H9 (cell line): ENCODE data around the gene MBD2. TPM values are rescaled to one million over a fixed set of nuclear protein-coding genes. Genes with fewer than 3 reads are reported as not detected.

ENCODE experiments used
- DNase-seq: peaks from one replicate; pipeline ENCODE4 v3.0.0-alpha.2; 2017
- H2AFZ ChIP-seq: one replicate; pipeline ENCODE4 v1.6.1; 2013; ENCODE audit warnings: mild to moderate bottlenecking, low read length, control low read depth, moderate library complexity
- H2AK5ac ChIP-seq: 2 replicates; pipeline ENCODE4 v1.6.1; 2013; ENCODE audit warnings: low read length, control low read depth, mixed read lengths; ENCODE audit not compliant: insufficient read length
- H2BK120ac ChIP-seq: one replicate; pipeline ENCODE4 v1.6.1; 2013; ENCODE audit warnings: low read depth, mild to moderate bottlenecking, low read length, control low read depth, inconsistent platforms; ENCODE audit not compliant: poor library complexity, severe bottlenecking
- H2BK12ac ChIP-seq: 2 replicates; pipeline ENCODE4 v1.6.1; 2013; ENCODE audit warnings: low read length, control low read depth, mixed read lengths, low read depth; ENCODE audit not compliant: insufficient read length
- H2BK15ac ChIP-seq: 2 replicates; pipeline ENCODE4 v1.6.1; 2013; ENCODE audit warnings: low read depth, low read length, control low read depth
- H2BK20ac ChIP-seq: one replicate; pipeline ENCODE4 v1.6.1; 2013; ENCODE audit warnings: low read depth, mild to moderate bottlenecking, low read length, control low read depth, inconsistent platforms; ENCODE audit not compliant: poor library complexity, severe bottlenecking
- H2BK5ac ChIP-seq: 2 replicates; pipeline ENCODE4 v1.6.1; 2013; ENCODE audit warnings: low read length, control low read depth, mixed read lengths; ENCODE audit not compliant: insufficient read length
- H3K14ac ChIP-seq: 2 replicates; pipeline ENCODE4 v1.6.1; 2013; ENCODE audit warnings: low read length, control low read depth; ENCODE audit not compliant: insufficient read depth
- H3K18ac ChIP-seq: 2 replicates; pipeline ENCODE4 v1.6.1; 2013; ENCODE audit warnings: low read depth, mild to moderate bottlenecking, mixed read lengths, low read length, control low read depth; ENCODE audit not compliant: insufficient read length
- H3K23ac ChIP-seq: 2 replicates; pipeline ENCODE4 v1.6.1; 2013; ENCODE audit warnings: low read length, control low read depth, mixed read lengths, low read depth; ENCODE audit not compliant: insufficient read length
- H3K23me2 ChIP-seq: 2 replicates; pipeline ENCODE4 v1.6.1; 2013; ENCODE audit warnings: low read depth, mild to moderate bottlenecking, mixed read lengths, low read length, control low read depth; ENCODE audit not compliant: insufficient read length, poor library complexity, severe bottlenecking
- H3K27ac ChIP-seq: 2 replicates; pipeline ENCODE4 v1.5.1; 2013; ENCODE audit warnings: low read length, control low read depth, mixed read lengths, low read depth; ENCODE audit not compliant: insufficient read length
- H3K27me3 ChIP-seq: 2 replicates; pipeline ENCODE4 v1.6.1; 2013; ENCODE audit warnings: low read length, control low read depth, inconsistent platforms; ENCODE audit not compliant: insufficient read depth
- H3K4ac ChIP-seq: 2 replicates; pipeline ENCODE4 v1.6.1; 2013; ENCODE audit warnings: low read depth, mild to moderate bottlenecking, control low read depth, inconsistent platforms, low read length, moderate library complexity
- H3K4me1 ChIP-seq: 2 replicates; pipeline ENCODE4 v1.6.1; 2013; ENCODE audit warnings: low read length, control low read depth, inconsistent platforms; ENCODE audit not compliant: insufficient read depth
- H3K4me2 ChIP-seq: 2 replicates; pipeline ENCODE4 v1.6.1; 2013; ENCODE audit warnings: low read length, control low read depth, mixed read lengths; ENCODE audit not compliant: insufficient read length, insufficient read depth
- H3K56ac ChIP-seq: 2 replicates; pipeline ENCODE4 v1.6.1; 2013; ENCODE audit warnings: low read depth, mild to moderate bottlenecking, mixed read lengths, low read length, control low read depth; ENCODE audit not compliant: insufficient read length
- H3K79me1 ChIP-seq: 2 replicates; pipeline ENCODE4 v1.6.1; 2013; ENCODE audit warnings: low read depth, mild to moderate bottlenecking, moderate library complexity, low read length, control low read depth, inconsistent platforms; ENCODE audit not compliant: insufficient read depth, poor library complexity, severe bottlenecking
- H3K79me2 ChIP-seq: 2 replicates; pipeline ENCODE4 v1.6.1; 2013; ENCODE audit warnings: low read length, control low read depth, inconsistent platforms; ENCODE audit not compliant: insufficient read depth
- H3K9ac ChIP-seq: 2 replicates; pipeline ENCODE4 v1.6.1; 2013; ENCODE audit warnings: low read length, control low read depth, mixed read lengths; ENCODE audit not compliant: insufficient read length; ENCODE audit errors: extremely low read depth
- H3K9me3 ChIP-seq: one replicate; pipeline ENCODE4 v1.6.1; 2013; ENCODE audit warnings: low read depth, low read length, inconsistent platforms; ENCODE audit not compliant: control insufficient read depth
- H3T11ph ChIP-seq: one replicate; pipeline ENCODE4 v1.6.1; 2013; ENCODE audit warnings: mild to moderate bottlenecking, low read length, control low read depth, inconsistent platforms
- H4K20me1 ChIP-seq: one replicate; pipeline ENCODE4 v1.6.1; 2013; ENCODE audit not compliant: control insufficient read depth, insufficient read length, insufficient read depth
- H4K5ac ChIP-seq: 2 replicates; pipeline ENCODE4 v1.6.1; 2013; ENCODE audit warnings: low read depth, mild to moderate bottlenecking, mixed read lengths, low read length, control low read depth; ENCODE audit not compliant: insufficient read length
- H4K8ac ChIP-seq: replicated peaks from 2 replicates; pipeline ENCODE4 v1.6.1; 2013; ENCODE audit warnings: low read length, control low read depth, mixed read lengths, low read depth; ENCODE audit not compliant: insufficient read length
- H4K91ac ChIP-seq: 2 replicates; pipeline ENCODE4 v1.6.1; 2013; ENCODE audit warnings: low read depth, mild to moderate bottlenecking, moderate library complexity, mixed read lengths, low read length, control low read depth; ENCODE audit not compliant: insufficient read length
- H3K27ac Mint-ChIP-seq, 3 experiments: 2 replicates in 2 of 3; 3 replicates in 1 of 3; pipeline ENCODE4 v1.8.0; 2020 to 2021; ENCODE audit warnings: mixed read lengths in 3 of 3, mild to moderate bottlenecking in 1 of 3, moderate library complexity in 1 of 3
- H3K27me3 Mint-ChIP-seq: 2 replicates; pipeline ENCODE4 v1.8.0; 2021; ENCODE audit warnings: low read depth, mild to moderate bottlenecking, moderate library complexity, mixed read lengths
- H3K36me3 Mint-ChIP-seq, 3 experiments: 2 replicates in 2 of 3; 3 replicates in 1 of 3; pipeline ENCODE4 v1.8.0; 2020 to 2021; ENCODE audit warnings: low read depth in 3 of 3, mixed read lengths in 3 of 3; ENCODE audit not compliant: insufficient read depth in 1 of 3
- H3K4me1 Mint-ChIP-seq, 2 experiments: 2 replicates each; pipeline ENCODE4 v1.8.0; 2020; ENCODE audit warnings: mixed read lengths in 2 of 2
- H3K4me3 Mint-ChIP-seq, 2 experiments: 2 replicates in 1 of 2; 3 replicates in 1 of 2; pipeline ENCODE4 v1.8.0; 2020 to 2021; ENCODE audit warnings: mild to moderate bottlenecking in 2 of 2, mixed read lengths in 2 of 2, moderate library complexity in 1 of 2
- H3K9me3 Mint-ChIP-seq, 2 experiments: 2 replicates in 1 of 2; 3 replicates in 1 of 2; pipeline ENCODE4 v1.8.0; 2020; ENCODE audit warnings: mild to moderate bottlenecking in 2 of 2, mixed read lengths in 2 of 2, moderate library complexity in 1 of 2
- whole genome bisulfite sequencing: extraction: QIAGEN DNeasy Blood & Tissue Kit; methylation state at CpG from one replicate; pipeline ENCODE4 v1.1.7; 2013; ENCODE audit warnings: missing lambda C conversion rate, low lambda C conversion rate, mixed read lengths; ENCODE audit not compliant: insufficient read length; ENCODE audit errors: extremely low coverage; 5-methylcytosine and 5-hydroxymethylcytosine counted together
- total RNA-seq: library from RNA; stranded (reverse); gene quantifications from 2 replicates; pipeline ENCODE4 v1.2.1, GENCODE V29; 2021
- TF ChIP-seq, protein P1 (sequence below): fragments of 200-600 bp; sonication (generic); conservative IDR thresholded peaks from 3 replicates; pipeline ENCODE4 v1.8.0; 2021; ENCODE audit warnings: antibody characterized with exemption, mild to moderate bottlenecking

The MBD2 gene
- total RNA-seq, 1 experiment from 2014 or later: 34.0 TPM

- H3K79me1 ChIP-seq: no peaks in the 10 kb centered on the region
- DNase-seq: no peak
- WGBS: no CpG with 5 or more reads among the region's 3 CpGs
- H3K56ac ChIP-seq: no peak overlapping the region
- H3T11ph ChIP-seq: no peak overlapping the region
- no peak overlapping the region for H3K4ac ChIP-seq
- H3K9me3 ChIP-seq: no peaks in the 10 kb centered on the region
- no peaks in the 10 kb centered on the region for H3K4me1 ChIP-seq
- H3K27me3 Mint-ChIP-seq: no peaks in the 10 kb centered on the region
- no peak overlapping the region for H3K27ac ChIP-seq
- TF ChIP-seq, protein P1, sequence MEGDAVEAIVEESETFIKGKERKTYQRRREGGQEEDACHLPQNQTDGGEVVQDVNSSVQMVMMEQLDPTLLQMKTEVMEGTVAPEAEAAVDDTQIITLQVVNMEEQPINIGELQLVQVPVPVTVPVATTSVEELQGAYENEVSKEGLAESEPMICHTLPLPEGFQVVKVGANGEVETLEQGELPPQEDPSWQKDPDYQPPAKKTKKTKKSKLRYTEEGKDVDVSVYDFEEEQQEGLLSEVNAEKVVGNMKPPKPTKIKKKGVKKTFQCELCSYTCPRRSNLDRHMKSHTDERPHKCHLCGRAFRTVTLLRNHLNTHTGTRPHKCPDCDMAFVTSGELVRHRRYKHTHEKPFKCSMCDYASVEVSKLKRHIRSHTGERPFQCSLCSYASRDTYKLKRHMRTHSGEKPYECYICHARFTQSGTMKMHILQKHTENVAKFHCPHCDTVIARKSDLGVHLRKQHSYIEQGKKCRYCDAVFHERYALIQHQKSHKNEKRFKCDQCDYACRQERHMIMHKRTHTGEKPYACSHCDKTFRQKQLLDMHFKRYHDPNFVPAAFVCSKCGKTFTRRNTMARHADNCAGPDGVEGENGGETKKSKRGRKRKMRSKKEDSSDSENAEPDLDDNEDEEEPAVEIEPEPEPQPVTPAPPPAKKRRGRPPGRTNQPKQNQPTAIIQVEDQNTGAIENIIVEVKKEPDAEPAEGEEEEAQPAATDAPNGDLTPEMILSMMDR: no peak
- H2BK12ac ChIP-seq: no peak overlapping the region
- H3K4me2 ChIP-seq: no peak overlapping the region
- H3K4me1 Mint-ChIP-seq: peaks cover 6 to 8% of the 10 kb centered on the region in 2 experiments
- H3K4me3 Mint-ChIP-seq: no peak overlapping the region
- H2AFZ ChIP-seq: no peak overlapping the region
- no peak overlapping the region for H2BK15ac ChIP-seq
- H3K23ac ChIP-seq: no peak overlapping the region
- H3K14ac ChIP-seq: no peak overlapping the region
- no peaks in the 10 kb centered on the region for H3K79me2 ChIP-seq
- H3K27me3 ChIP-seq: no peaks in the 10 kb centered on the region
- H4K8ac ChIP-seq: no peak overlapping the region
- no peaks in the 10 kb centered on the region for H3K9me3 Mint-ChIP-seq
- no peaks in the 10 kb centered on the region for H3K23me2 ChIP-seq
- no peak overlapping the region for H4K5ac ChIP-seq
- H2BK120ac ChIP-seq: no peak overlapping the region
- H3K36me3 Mint-ChIP-seq: no peaks in the 10 kb centered on the region
- H2BK5ac ChIP-seq: no peak overlapping the region
- H4K91ac ChIP-seq: no peak overlapping the region
- no peak overlapping the region for H2AK5ac ChIP-seq
- H2BK20ac ChIP-seq: no peak overlapping the region
- no peak overlapping the region for H3K9ac ChIP-seq
- no peak overlapping the region for H3K18ac ChIP-seq
- H4K20me1 ChIP-seq: peaks cover 2% of the 10 kb centered on the region
- H3K27ac Mint-ChIP-seq: no peak overlapping the region
Observed at GRCh38 chr18:54155412-54155811, 69.1 kb downstream of the MBD2 start.
